ENCODE results near the gene POLA2. TPM values are rescaled to one million over a fixed set of nuclear protein-coding genes. Genes with fewer than 3 reads are reported as not detected.

The POLA2 gene
- 10 to 100 TPM; 55.2 to 63.8 TPM for total RNA-seq

DNA sequence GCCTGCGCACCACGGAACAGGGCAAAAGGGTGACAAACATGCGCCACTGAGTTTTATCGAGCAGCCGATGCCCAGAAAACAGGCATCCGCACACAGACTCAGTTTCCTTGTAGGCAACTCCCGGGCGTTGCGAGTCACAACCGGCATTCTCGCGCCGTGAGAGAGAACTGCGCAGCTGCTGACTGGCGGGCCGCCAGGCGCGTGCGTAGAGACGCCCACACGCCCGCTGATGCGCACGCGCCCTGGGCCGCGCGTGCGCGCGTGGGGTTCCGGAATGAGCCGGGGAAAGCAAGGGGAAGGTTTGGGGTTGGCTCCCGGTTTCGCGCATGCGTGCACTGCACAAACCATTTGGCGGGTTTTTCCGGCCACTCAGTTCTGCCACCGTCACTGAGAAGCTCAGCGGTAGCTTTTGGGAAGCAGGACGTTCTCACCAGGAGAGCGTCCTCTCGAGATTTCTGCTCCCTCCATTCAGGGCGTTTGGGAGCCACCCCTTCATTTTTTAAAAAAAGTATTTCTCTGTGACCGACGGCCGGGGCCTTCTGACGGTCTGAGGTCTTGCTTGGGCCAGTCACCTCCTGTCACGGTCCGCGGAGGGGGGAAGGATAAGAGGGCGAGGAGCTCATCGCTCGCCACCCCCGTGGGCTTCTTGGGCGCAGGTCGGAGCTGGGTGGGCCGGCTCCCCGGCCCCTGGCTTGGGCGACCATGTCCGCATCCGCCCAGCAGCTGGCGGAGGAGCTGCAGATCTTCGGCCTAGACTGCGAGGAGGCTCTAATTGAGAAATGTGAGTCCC lies at the start of gene POLA2:
POLA2 (plus strand) TSS at position 372 of the 790 bp plus-strand sequence; CDS start at position 703, 331 bp downstream.
- DNase-seq (peak; percentile 95), ATAC-seq (peak; percentile 86)
- no peak for TF ChIP-seq CTCF (IDR thresholded peaks at IDR 0.05)
- peak within 1 kb of the TSS; percentile 91 for H3K4me3 Mint-ChIP-seq
- intact Hi-C loops (cut with micrococcal nuclease) = no loop called here
- ChIA-PET CTCF (interaction anchor here (0.9 to 2.8 kb wide), 10 partner anchors 11 to 140 kb away, joined by 3 to 31 read pairs (median 4); partner anchors contain the start of genes CAPN1, CDC42EP2, DPF2 and FAU), POLR2A (interaction anchor here (0.6 to 2.7 kb wide), 34 partner anchors 9 to 256 kb away, joined by 3 to 17 read pairs (median 4); partner anchors contain the start of genes ARL2, DPF2, FAU and MRPL49)
- peak within 1 kb of the TSS; percentile 95 for H3K27ac Mint-ChIP-seq
- no peaks in the 10 kb centered on the region for H3K27me3 Mint-ChIP-seq
- no peaks in the 10 kb centered on the region for H3K9me3 Mint-ChIP-seq
- H3K4me1 Mint-ChIP-seq (ENCODE audit: low read depth) = peaks cover 35% of the 10 kb centered on the region
- H3K36me3 Mint-ChIP-seq (ENCODE audit: low read depth) = peaks cover 34% of the 10 kb centered on the region

DNA sequence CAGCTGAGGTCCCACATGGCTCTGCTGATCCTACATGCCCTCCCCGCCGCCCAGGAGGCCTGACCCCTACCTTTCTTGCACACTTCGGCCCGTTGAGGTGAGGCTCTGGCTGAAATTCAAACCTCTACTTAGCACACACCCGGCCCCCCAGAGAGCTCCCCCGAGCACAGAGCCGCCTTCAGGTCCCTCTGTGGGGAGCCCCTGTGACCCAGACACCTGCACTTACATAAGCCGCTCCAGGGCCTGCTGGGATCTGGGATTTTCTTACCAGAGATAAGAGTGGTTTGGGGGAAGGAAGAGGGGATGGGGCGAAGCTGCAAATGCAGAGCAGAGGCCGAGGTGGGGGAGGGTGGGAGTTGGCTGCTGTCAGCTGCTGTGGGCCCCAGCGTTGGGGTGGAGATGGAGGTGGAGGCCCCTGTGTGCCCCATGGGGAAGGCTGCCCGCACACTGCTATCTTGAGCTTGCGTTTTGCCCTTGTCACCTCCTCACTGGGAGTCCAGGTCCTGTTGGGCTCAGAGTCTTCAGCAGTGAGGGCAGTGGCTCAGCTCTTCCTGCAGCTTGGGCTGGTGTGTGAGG lies 49.4 kb upstream of the POLA2 start:
- intact Hi-C loops (cut with micrococcal nuclease) = no loop called here
- no peak for DNase-seq
- Mint-ChIP-seq H3K27ac (no peak overlapping the region), H3K4me3 (no peak overlapping the region), H3K4me1 (ENCODE audit: low read depth) (peaks cover 28% of the 10 kb centered on the region), H3K9me3 (peaks cover 3% of the 10 kb centered on the region), H3K36me3 (ENCODE audit: low read depth) (peaks cover 5% of the 10 kb centered on the region), H3K27me3 (peaks cover 3% of the 10 kb centered on the region)
- CTCF ChIA-PET = interaction anchor here (0.8 to 2.0 kb wide), 5 partner anchors 9 to 118 kb away, joined by 3 to 6 read pairs (median 4); no protein-coding TSS in a partner anchor
- POLR2A ChIA-PET = interaction anchor here (1.4 kb wide), 2 partner anchors 14 to 30 kb away, joined by 3 to 4 read pairs; no protein-coding TSS in a partner anchor
- ATAC-seq = no peak
- TF ChIP-seq CTCF (IDR thresholded peaks at IDR 0.05) = no peak

- ATAC-seq (peak; percentile 71), DNase-seq (peak; percentile 64)
- ChIA-PET POLR2A (interaction anchor here (0.9 to 1.2 kb wide), 2 partner anchors 48 to 117 kb away, joined by 3 read pairs; partner anchors contain the start of genes POLA2 and VPS51), CTCF (interaction anchor here (0.8 to 2.5 kb wide), 6 partner anchors 9 to 116 kb away, joined by 3 to 22 read pairs (median 4); partner anchors contain the start of gene CDC42EP2)
- peaks cover 3% of the 10 kb centered on the region for H3K27me3 Mint-ChIP-seq
- H3K9me3 Mint-ChIP-seq = peaks cover 3% of the 10 kb centered on the region
- H3K4me3 Mint-ChIP-seq = no peak overlapping the region
- no peak for TF ChIP-seq CTCF (IDR thresholded peaks at IDR 0.05)
- H3K36me3 Mint-ChIP-seq (ENCODE audit: low read depth) = peaks cover 5% of the 10 kb centered on the region
- H3K27ac Mint-ChIP-seq = peak overlapping the region; percentile 40
- intact Hi-C loops (cut with micrococcal nuclease) = no loop called here
- peaks cover 28% of the 10 kb centered on the region for H3K4me1 Mint-ChIP-seq (ENCODE audit: low read depth)
Observed at GRCh38 chr11:65213322-65214211, 48.2 kb upstream of the POLA2 start.

DNA sequence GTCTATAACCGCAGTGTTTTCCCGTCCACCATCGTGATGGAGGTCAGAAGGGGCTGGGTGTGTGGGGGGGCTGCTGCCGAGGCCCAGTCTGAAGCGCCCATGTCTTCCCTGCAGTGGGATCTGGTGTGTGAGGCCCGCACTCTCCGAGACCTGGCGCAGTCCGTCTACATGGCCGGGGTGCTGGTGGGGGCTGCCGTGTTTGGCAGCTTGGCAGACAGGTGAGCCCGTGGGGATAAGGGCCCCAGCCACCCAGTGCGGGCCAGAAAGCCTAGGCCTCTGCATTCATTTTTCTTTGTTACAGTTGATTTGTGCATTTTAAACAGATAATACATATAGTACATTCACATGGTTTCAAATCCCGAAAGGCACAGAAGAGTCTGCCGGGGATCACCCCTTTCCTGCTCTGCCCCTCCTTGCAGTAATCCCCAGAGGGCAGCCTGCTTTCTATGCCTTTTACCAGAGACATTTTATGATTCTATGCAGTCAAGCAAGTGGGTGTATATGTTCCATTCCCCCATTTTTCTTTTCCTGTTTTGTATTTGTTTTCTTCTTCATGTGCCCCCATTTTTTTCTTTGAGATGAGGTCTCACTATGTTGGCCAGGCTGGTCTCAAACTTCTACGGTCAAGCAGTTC lies 47.4 kb upstream of the POLA2 start:
- peaks cover 27% of the 10 kb centered on the region for H3K4me1 Mint-ChIP-seq (ENCODE audit: low read depth)
- peaks cover 3% of the 10 kb centered on the region for H3K36me3 Mint-ChIP-seq (ENCODE audit: low read depth)
- DNase-seq (no peak), ATAC-seq (no peak)
- H3K27me3 Mint-ChIP-seq = peaks cover 3% of the 10 kb centered on the region
- H3K4me3 Mint-ChIP-seq = no peak overlapping the region
- H3K9me3 Mint-ChIP-seq = peaks cover 3% of the 10 kb centered on the region
- TF ChIP-seq CTCF (IDR thresholded peaks at IDR 0.05) = no peak
- POLR2A ChIA-PET = interaction anchor here (0.9 kb wide), 1 partner anchor 52 kb away, joined by 3 read pairs; no protein-coding TSS in a partner anchor
- H3K27ac Mint-ChIP-seq = no peak overlapping the region
- CTCF ChIA-PET = interaction anchor here (1.3 to 2.5 kb wide), 5 partner anchors 10 to 115 kb away, joined by 4 to 22 read pairs (median 4); partner anchors contain the start of gene CDC42EP2
- intact Hi-C loops (cut with micrococcal nuclease) = no loop called here
